NCI-H2196 treated with DMSO at 0.1 percent for 48 hours (cell line): ENCODE measurements around the gene POU3F1.

Experiments
- DNase-seq: peaks from one replicate; lab custom pipeline; 2025; ENCODE audit not compliant: unreplicated experiment; lab: John Stamatoyannopoulos, UW

The POU3F1 gene

DNA sequence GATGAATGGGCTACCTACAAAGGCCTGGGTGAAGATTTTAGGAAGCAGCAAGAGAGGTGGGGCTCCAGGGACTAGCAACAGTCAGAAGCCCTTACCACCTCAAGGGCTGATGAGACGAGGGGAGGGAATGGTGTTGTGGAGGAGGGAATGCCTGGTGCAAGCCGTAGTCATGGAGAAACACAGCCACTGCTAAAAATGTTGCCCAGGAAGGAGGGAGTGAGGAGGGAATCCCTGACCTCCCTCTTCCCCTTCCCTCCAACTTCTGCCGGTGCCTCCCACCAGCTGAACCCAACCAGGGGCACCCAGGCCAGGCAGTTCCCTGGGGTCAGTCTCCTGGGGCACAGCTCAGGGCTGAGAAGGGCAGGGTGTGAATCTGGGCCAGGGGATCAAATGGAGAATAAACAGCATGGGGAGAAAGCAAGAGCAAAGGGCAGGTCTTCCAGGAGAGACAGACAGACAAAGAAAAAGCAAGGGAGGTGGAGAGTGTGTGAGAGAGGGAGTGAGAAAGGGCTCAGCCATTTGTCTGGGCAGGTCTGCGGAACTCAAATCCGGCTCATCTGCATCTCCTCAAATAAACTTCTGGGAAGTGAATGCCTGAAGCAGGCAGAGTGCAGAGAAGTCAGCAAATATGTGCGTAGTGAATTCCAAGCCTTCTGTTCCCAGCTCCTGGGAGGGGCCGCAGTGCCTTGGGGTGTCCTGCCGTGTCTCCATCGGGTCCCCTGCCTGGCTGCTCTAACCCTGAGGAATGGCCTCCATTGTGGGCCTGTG is 27.1 kb upstream of the POU3F1 start:
- DNase-seq, result no peak

DNA sequence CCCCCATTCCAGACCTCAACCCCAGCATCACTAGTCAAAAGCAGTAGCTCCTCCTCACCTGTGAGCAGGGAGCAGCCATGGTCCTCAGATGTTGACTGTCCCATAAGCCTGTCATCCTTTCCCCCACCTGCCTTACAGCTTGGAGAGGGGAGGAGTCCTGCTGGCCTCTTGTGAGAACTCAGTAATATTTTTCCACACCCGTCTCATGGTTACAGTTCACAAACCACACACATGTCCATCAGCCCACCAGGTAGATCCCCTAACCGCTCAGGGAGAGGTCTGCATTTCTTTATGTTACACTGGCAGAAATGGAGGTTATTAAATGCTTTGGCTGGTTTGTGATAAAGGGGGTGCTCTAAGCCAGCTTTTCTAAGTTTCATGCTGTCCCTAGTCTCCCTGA is 26.3 kb upstream of the POU3F1 start:
- no peak for DNase-seq

DNA sequence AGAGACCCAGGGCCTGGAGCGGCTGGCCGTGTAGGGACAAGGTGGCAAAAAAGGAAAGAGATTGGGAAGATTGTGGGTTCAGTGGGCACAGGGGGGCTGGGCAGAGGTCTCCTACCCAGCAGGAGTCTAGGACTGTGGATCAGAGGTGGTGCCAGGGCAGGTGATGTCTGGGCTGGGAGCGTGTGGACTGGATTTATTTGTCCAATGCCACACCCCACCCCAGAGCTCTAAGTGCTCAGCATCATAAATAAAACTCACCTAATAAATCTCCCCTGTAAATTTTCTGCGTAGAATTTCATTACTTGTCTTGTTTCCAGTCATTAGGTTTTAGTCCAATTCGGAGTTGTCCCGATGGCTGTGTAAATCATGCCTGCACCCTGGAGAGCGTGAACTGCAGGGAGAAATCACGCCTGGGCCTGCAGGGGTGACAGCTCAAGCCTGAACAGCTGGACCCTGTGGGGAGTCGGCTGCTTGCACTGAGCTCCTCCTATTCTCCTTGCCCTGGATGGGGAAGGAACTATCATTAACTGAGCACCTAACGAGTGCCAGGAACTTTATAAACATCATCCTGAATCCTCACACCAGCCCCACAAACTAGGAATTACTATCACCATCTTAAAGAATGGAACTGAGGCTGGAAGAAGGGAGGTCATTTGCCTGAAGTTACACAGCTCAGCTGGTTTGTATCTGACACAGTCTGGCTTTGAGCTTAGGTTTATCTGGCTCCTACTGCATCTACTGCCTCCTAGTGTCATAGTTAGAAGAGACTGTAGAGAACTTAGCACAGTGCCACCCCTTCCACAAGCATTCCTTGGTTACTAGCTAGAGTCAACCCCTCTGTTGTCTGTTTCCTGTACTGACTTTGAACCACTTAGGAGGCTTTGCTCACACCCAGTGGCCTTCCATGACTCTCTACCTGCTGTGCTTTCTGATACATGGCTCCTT is 25.0 kb upstream of the POU3F1 start:
- no peak for DNase-seq

DNA sequence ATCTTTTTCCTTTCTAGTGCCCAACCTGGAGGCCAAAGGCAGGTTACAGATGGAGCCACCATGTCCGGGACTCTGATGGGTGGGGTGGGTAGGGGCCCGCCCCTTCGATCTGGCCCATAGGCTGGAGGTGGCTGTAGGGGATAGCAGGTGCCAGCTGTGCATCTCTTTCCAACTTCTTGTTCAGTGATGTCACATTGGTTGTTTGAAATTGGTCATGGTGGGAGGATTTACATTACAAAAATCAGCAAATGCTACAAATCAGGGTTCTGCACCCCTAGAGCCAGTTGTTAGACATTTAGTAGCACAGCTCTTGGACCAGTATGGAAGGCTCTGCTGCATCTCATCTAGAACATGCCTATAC is 22.4 kb upstream of the POU3F1 start:
- DNase-seq, result no peak

DNA sequence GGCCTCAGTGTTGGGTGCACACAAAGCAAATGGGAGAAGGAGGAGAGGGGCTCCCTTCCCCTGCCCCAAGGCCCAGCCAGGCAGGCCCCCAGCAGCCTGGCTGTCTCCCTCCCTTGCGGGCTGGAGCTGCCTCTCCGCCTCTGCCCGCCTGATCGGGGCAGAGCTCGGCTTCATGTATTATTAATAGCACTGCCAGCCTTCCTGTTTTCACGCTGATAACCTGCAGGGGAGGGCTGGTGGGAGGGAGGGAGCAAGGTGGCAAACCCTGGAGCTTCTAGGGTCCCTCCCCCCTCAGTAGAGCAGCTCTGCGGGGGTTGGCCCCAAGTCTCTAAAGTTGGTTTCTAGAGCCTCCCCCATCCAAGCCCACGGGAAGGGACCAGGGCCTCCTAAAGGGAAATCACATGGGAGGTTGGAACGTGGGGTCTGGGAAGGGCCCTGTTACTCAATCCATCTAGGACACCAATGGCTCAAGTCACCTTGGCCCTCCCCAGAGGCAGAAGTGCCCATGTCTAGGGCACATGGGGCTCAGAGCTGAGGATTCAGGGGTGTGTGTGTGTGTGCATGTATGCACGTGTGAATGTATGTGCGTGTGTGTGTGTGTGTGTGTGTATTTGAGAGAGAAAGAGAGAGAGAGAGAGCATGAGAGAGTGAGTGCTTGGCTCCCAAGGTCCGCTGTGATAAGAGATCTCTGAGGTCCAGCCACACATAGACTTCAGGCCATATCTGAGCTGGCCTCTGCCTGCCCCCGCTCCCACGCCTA is 21.8 kb upstream of the POU3F1 start:
- DNase-seq, result no peak

DNA sequence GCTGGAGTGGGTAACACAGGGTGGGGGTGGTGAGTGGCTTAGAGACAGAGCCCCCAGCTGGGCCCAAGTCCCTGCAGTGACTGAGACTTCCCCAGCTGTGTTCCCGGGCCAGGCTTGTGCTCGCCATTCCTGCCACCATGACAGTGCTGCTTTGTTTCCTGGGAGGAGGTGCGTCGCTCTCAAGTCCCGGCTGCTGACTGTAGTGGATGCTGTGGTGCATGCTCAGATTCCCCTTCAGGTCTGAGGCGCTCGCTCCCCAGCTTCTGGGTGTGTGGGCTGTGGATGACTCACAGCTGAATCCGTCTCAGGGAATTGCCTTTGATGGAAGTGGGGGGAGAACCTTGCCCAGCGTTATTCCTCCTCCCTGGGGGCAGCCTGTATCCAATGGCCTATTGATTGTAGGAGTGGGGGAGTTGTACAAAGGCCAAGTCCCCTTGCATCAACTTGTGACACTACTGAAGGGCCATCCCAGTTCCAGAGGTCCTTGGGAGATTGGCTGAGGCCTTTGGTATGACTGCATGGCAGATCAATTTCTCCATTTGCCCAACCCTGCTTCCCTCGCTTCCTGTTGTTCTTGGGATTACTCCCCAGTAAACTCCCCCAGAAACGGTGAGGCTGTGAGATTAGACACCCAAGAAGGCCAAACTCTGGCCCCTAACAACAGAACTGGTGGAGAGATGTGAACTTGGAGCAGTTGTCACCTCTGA is 17.8 kb upstream of the POU3F1 start:
- DNase-seq, result no peak

DNA sequence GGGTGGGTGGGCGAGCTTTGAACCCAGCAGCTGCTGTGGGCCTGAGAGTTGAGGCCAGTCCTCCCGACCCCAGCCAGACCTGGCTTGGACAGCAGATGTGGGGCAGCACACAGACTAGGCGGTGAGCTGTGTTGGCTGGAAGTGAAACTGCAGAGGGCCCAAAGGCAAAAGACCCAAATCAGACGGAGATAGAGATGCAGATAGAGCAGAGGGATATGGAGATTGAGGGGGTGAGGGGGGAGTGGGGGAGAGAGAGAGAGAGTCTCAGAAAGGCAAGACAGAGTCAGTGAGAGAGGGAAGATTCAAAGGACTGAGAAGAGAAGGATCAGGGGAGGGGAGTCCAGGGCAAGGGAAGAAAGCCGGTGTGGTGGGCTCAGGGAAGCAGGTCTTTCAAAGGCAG is 17.0 kb upstream of the POU3F1 start:
- no peak for DNase-seq

DNA sequence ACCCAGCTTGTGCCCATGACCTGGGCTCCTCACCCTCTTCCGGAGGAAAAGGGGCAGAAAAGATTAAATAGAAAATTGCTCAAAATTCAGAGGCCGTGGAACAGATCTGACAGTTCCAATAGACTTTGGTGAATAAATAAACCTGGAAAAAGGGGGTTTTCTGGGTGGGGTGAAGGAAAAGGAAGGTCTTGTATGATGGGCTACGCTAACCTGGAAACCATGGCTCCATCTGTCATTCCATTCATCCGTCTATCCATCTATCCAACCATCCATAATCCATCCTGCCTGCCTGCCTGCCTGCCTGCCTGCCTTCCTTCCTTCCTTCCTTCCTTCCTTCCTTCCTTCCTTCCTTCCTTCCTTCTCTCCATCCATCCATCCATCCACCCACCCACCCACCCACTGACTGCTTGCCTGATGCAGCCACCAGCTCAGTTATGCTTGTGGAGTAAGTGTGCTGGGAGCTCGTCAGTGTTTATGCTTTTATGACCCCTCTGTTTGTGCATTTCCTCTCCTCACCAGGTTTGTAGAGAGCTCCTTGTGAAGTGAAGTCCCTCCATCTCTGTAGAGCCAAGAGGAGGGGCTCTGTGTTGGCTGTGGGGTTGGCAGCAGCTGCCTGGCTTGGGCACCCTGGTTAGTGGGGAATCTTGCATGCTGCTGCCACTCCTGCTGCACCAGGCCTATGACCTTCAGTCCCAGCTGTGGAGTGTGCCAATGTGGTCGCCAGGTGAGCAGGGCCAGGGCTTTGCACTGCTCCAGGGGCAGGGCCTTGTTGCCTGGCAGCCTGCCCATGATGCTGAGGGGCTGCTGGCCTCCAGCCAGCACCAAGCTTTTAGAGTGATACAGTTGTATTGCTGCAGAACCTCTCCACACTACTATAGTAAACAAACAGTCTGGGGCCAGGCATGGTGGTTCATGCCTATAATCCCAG is 16.0 kb upstream of the POU3F1 start:
- no peak for DNase-seq

DNA sequence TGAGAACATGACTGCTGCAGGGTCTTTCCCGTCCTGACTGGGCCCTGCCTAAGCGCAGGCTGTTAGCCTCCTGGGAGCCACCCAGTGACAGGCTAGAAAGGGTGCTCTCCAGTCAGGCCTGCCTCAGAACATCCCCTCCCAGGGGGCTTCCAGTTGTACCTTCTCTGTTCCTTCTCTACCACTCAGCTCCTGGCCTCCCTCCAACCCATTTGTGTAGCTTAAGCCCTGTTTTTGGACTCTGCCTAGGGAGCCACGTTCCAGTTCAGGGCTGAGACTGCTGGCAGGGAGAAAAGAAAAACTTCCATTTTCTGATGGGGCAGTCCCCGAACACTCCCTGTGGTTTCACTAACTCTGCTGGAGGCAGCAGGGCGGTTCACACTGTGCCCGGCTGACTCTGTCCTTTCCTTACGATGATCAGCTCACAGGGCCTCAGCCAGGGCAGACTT is 15.3 kb upstream of the POU3F1 start:
- no peak for DNase-seq

DNA sequence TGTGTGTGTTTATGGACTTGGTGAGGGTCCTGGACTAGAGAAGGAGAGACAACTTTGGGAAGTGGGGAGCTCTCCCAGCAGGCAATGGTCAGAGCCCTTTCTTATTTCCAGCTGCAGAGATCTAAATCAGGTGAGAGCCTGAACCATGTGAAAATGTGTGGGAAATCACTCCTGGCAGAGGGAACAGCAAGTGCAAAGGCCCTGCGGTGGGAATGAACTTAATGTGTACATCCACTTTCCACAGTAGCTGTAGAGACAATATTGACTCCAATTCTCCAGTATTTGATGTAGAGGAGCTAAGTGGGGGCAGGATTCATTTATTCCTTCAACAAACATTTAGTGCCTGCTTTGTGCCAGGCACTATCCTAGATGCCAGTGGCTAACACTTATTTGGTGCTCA is 14.7 kb upstream of the POU3F1 start:
- no peak for DNase-seq

DNA sequence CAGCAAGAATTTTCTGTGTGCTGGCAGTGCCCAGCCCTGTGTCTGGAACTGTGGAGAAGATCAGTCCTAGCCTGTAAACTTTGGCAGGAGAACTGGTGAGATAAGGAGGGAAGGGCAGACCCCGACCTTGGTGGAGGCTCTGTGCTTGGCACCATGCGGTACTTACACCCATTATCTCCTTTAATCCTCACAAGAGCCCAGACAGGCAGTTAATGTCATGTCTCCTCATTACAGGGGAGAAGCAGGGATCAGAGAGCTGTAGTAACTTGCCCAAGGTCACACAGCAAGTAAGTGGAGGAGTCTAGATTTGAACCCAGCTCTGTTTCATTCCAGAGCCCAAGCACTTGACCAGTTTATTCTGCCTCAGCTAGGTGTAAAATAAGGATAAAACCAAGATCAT is 13.9 kb upstream of the POU3F1 start:
- no peak for DNase-seq

DNA sequence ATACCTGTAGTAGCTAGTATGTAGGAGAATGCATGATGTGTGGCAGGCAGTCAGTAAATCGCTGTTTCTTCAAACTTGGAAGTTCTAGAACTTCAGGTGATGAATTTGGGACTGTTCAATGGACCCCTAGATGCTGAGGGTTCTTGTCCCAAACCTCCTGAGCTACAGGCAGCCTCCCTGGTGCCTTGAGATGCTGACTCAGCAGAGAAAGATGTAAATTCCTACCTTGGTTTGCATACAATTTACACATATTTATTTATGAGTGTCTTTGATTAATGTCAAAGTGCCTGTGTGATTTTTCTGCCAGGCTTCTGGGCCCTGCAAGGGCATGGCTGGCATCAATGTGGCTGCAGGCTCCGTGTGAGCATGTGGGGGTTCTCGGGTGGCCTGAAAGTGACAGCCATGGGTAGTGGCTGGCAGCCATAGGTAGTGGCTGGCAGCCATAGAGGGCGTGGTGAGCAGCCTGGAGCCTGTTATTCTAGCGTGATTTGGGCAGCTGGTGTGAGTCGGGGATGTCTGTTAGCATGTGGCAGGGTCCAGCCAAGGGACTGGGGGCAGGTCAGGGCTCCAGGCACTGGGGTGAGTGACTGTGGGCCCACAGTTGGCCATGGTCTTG is 13.2 kb upstream of the POU3F1 start:
- no peak for DNase-seq

DNA sequence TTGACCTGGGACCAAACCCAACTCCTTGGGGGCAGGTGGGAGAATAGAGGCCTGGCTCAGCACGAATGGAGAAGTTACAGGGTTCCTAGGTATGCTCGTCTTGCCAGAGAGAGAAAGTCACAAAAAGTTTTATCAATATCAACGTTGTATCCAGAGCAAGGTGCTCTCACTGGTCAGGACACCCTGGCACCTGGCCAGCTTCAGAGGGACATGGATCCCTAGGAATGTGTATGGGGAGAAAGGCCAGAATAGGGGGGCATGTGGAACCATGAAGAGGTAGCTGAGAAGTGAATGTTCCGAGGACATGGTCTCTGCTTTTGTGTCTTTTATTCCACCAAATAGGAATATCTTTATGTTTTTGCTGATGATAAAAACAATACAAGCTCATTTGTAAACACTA is 9.4 kb upstream of the POU3F1 start:
- no peak for DNase-seq

DNA sequence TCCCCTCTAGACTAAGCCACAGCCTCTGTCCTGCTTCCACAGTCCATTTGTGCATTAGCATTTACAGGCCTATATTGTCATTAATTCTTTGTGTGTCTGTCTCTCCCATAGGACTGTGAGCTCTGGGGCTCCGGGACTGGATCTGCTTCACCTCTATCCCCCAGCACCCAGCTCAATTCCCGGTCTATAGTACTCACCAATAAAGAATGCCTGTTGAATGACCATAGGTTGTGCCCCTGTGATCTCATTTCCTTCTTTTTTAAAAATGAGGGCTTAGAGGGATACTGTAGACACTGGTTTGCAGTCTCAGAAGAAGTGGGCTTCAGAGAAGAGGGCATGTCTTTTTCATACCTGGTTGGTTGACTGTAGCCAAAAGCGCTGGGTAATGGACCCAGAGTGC is 8.8 kb upstream of the POU3F1 start:
- no peak for DNase-seq

DNA sequence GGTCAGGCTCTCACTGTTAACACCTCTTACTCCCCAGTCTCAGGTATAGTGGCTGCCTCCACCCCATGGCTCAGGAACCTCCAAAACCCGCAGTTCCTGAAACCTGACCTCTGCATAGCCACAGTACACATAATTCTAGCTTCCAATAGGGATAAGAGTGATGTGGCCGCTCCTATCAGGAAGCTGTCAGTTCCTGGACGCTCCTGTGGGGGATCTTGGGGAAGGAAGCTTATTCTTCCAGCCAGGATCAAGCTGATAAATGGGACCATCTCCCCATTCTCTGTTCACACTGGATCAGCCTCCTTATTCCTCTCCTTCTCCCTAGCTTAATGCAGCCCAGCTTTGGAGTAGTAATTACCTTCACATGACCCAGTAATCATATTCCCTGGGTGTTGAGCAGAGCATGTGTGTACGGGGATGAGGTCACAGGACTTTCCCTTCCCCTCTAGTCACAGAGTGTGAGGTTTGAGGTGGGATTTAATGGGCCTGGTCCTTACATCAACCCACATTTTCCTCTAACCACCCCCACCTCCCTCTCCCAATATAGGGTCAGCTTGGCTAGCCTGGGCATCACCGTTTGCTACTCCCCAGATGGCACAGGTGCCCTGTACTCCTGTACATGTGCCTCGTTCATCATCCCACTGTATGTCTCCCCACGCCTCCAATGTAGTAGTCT is 7.0 kb upstream of the POU3F1 start:
- no peak for DNase-seq

DNA sequence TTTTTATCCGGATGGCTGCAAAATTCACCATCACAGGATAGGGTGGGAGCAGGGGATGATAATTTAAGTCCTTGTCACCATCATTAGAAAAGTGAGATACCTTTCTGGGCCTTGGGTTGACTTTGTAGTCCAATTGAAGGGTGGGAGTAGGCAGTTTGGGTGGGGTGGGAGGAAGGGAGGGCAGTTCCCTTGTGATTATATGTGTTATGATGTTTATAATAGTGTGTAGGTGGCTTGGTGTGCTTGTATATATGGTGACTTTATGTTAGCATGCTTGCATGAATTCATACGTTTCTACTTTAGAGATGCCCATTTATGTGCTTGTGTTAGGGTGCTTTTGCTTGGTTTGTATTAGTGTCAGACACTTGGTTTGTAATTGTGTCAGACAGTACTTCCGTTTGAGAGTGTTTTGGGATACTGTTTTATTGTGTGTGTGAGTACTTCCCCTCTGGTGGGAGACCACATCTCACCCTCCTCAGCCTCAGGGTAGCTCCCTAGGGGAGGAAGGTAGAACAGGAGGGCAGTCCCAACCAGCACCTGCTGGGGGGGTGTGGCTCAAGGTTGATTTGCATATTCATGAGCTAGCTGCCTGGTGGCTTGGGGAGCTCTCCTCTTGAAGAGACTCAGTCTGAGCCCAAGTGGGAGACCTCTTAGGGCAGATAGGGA is 6.3 kb upstream of the POU3F1 start:
- DNase-seq, result no peak

DNA sequence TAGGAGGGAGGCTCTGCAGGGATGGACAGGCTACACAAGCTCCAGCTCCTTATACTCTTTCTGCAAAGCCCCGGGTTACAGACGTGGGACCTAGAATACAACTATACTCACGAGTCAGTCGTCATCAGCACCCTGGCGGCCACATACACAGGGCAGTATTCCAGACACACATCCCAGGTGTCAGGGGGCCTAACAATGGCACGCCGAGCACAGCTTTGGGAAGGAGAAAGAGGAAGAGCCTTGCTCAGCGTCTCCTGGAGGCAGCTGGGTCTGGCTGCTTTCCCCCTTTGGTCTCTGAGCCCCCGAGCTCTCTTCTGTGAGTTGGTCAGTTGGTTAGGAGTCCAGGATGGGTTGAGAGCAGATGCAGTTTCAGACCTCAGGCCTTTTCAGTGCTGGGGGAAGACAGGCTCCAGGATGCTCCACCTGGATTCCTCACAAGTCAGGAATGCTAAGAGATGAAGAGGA is 4.5 kb upstream of the POU3F1 start:
- DNase-seq, result no peak

DNA sequence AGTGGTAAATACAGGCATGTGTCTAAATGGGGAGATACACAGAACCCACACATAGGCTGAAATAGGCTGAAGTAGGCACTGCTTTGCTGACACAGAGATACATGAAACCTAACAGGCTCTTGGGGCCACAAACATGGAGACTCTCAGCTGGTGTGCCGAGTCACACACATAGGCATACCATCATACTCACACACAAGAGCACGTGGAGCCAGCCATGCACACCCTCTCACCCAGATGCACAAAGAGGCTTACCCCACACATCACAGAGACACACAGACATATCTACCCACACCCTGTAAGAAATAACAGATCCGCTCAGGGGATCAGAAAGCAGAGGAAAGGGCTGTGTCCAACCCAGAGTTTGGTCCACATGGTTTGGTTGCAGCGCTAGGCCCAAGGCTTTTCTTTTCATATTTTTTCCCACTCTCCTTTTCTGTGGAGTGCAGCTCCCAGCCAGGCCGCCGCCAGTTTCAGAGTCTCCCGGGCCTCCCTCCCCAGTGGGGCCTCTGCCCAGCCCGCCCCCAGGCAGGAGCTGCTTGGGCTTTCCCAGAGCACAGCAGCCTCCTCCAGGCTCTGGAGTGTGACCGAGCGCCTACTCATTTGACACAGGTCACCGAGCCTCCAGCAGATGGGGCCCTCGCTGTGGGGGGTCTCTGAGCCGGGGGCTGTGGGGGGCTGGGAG is 3.9 kb upstream of the POU3F1 start:
- no peak for DNase-seq
